Body of pancreas (tissue), 4 donors: ENCODE data around the gene NIPA2. TPM values are rescaled to one million over a fixed set of nuclear protein-coding genes. Genes with fewer than 3 reads are reported as not detected.
A peak's percentile ranks its signal among the peaks of the same experiment; 100 is the strongest.

Experiments used
- ATAC-seq: fragments of 150-250 bp; one replicate; pipeline ENCODE4 v1.9.1; 2016
- DNase-seq, 4 donors: peaks; one replicate each; pipeline ENCODE4 v3.0.0-alpha.2; 2019
- H3K27ac ChIP-seq, 4 donors: fragments of 200-600 bp; sonication (generic); 1 replicate in 3 of 4; 2 replicates in 1 of 4; pipeline versions ENCODE4 v1.5.1 to v1.6.1; 2016 to 2019; ENCODE audit warnings: mild to moderate bottlenecking in 1 of 4, mixed read lengths in 1 of 4, moderate library complexity in 1 of 4
- H3K27me3 ChIP-seq, 2 donors: fragments of 200-600 bp; sonication (generic); one replicate each; pipeline ENCODE4 v1.6.0; 2016; ENCODE audit warnings: mild to moderate bottlenecking in 1 of 2
- H3K36me3 ChIP-seq, 2 donors: fragments of 200-600 bp; sonication (generic); replicated peaks in 1 of 2; 2 replicates each; pipeline ENCODE4 v1.5.1; 2016; ENCODE audit warnings: low read depth in 2 of 2; ENCODE audit not compliant: insufficient read depth in 1 of 2
- H3K4me1 ChIP-seq: fragments of 200-600 bp; sonication (generic); one replicate; pipeline ENCODE4 v1.6.0; 2016
- H3K4me3 ChIP-seq, 2 donors: fragments of 200-600 bp; sonication (generic); 1 replicate in 1 of 2; 2 replicates in 1 of 2; pipeline ENCODE4 v1.5.1; 2016 to 2019
- H3K9me3 ChIP-seq, 3 donors: fragments of 200-600 bp; sonication (generic); 1 replicate in 2 of 3; 2 replicates in 1 of 3; pipeline ENCODE4 v1.5.1; 2016
- CTCF ChIP-seq, 7 experiments: fragments of 450-650 bp in 4 of 7; fragments of 200-600 bp in 3 of 7; sonication (generic) in 3 of 7; IDR thresholded peaks; one replicate each; pipeline ENCODE4 v1.5.1; 2016 to 2019; ENCODE audit warnings: antibody characterized with exemption in 7 of 7
- POLR2A ChIP-seq, 3 donors: fragments of 450-650 bp; IDR thresholded peaks; one replicate each; pipeline ENCODE4 v1.6.1; 2016; ENCODE audit warnings: antibody characterized with exemption in 3 of 3, mild to moderate bottlenecking in 2 of 3
- WGBS, 2 donors: methylation state at CpG; one replicate each; pipeline ENCODE4 v1.1.5; 2017; 5-methylcytosine and 5-hydroxymethylcytosine counted together
- intact Hi-C: fragments of 100-400 bp; cut with DNase I; formaldehyde crosslinking; loops from one replicate; pipeline ENCODE4 v1.15.1; 2023
- total RNA-seq, 2 donors: library from RNA; depleted of rRNA; stranded (reverse); fragments of >200 nt; gene quantifications; one replicate each; pipeline ENCODE4 v1.1.0, GENCODE V29; 2016

The NIPA2 gene
- total RNA-seq, 2 donors from 2014 or later, result 21.8 to 37.2 TPM

GRCh38 chr15:22881739-22882440 lies 43.4 kb downstream of the NIPA2 start:
- Histone ChIP-seq H3K9me3 (no peaks in the 10 kb centered on the region), H3K27me3 (no peaks in the 10 kb centered on the region), H3K27ac (no peak overlapping the region), H3K36me3 (peaks cover 4 to 23% of the 10 kb centered on the region in 2 donors), H3K4me3 (no peak overlapping the region), H3K4me1 (peaks cover 10% of the 10 kb centered on the region)
- DNase-seq, result no peak
- no peak for ATAC-seq
- TF ChIP-seq CTCF (IDR thresholded peaks at IDR 0.05) (no peak), POLR2A (IDR thresholded peaks at IDR 0.05) (no peak)
- intact Hi-C loops, result no loop called here
- 95 to 98% methylated on average over 23 to 24 of the region's 25 CpGs for WGBS, 2 donors

- intact Hi-C loops, result no loop called here
- peaks cover 10% of the 10 kb centered on the region for H3K4me1 ChIP-seq
- no peak overlapping the region for H3K27ac ChIP-seq
- peaks cover 0 to 17% of the 10 kb centered on the region in 2 donors for H3K36me3 ChIP-seq
- no peak for DNase-seq
- no peaks in the 10 kb centered on the region for H3K9me3 ChIP-seq
- no peak for ATAC-seq
- WGBS, 2 donors, result 89 to 91% methylated on average over 13 of the region's 13 CpGs
- H3K27me3 ChIP-seq, result no peaks in the 10 kb centered on the region
- TF ChIP-seq POLR2A (IDR thresholded peaks at IDR 0.05) (no peak), CTCF (IDR thresholded peaks at IDR 0.05) (no peak)
- no peak overlapping the region for H3K4me3 ChIP-seq
Observed at GRCh38 chr15:22883196-22883595, 44.7 kb downstream of the NIPA2 start.

GRCh38 chr15:22884344-22884743 lies 45.9 kb downstream of the NIPA2 start:
- H3K9me3 ChIP-seq, result no peaks in the 10 kb centered on the region
- ATAC-seq (no peak), DNase-seq (peak in 1 of 4 donors; percentile 45)
- H3K4me1 ChIP-seq, result peaks cover 10% of the 10 kb centered on the region
- peaks cover 0 to 15% of the 10 kb centered on the region in 2 donors for H3K36me3 ChIP-seq
- no peak overlapping the region for H3K27ac ChIP-seq
- TF ChIP-seq POLR2A (IDR thresholded peaks at IDR 0.05) (no peak), CTCF (IDR thresholded peaks at IDR 0.05) (peak in 2 of 7 experiments; percentile 16 to 34)
- WGBS, 2 donors, result 73 to 89% methylated on average over 1 of the region's 1 CpG
- no peaks in the 10 kb centered on the region for H3K27me3 ChIP-seq
- intact Hi-C loops, result no loop called here
- H3K4me3 ChIP-seq, result no peak overlapping the region

GRCh38 chr15:22885120-22885519 lies 46.7 kb downstream of the NIPA2 start:
- intact Hi-C loops, result no loop called here
- Histone ChIP-seq H3K27ac (no peak overlapping the region), H3K27me3 (no peaks in the 10 kb centered on the region), H3K36me3 (peaks cover 0 to 13% of the 10 kb centered on the region in 2 donors), H3K9me3 (no peaks in the 10 kb centered on the region), H3K4me3 (no peak overlapping the region), H3K4me1 (peaks cover 10% of the 10 kb centered on the region)
- DNase-seq (no peak), ATAC-seq (no peak)
- WGBS, 2 donors, result 90 to 91% methylated on average over 6 of the region's 6 CpGs
- TF ChIP-seq POLR2A (IDR thresholded peaks at IDR 0.05) (no peak), CTCF (IDR thresholded peaks at IDR 0.05) (no peak)
